Measurements from ENCODE around the gene TMEM131. TPM values are rescaled to one million over a fixed set of nuclear protein-coding genes. Genes with fewer than 3 reads are reported as not detected.

The TMEM131 gene
- total and polyA plus RNA-seq, 2 of the 8 experiments (the other 6 are each of a cell fraction or from before 2014, with no cell fraction given) = 9.7 to 22.9 TPM

GRCh38 chr2:97891611-97892010, 104.1 kb downstream of the TMEM131 start:
- Histone ChIP-seq H2BK120ac (replicated peaks; ENCODE audit: low read depth, low read length) (no peak overlapping the region), H3K4me3 (ENCODE audit: extremely low read depth in 1 of 4, insufficient read depth in 2 of 4, low read depth in 3 of 4, low read length in 4 of 4) (no peak overlapping the region), H3K36me3 (ENCODE audit: control insufficient read depth in 2 of 4, insufficient read depth in 4 of 4, low read length in 3 of 4) (peaks cover 0 to 4% (median under 1%) of the 10 kb centered on the region in 4 experiments; a peak in 5 of 8 replicates), H3K79me2 (ENCODE audit: control insufficient read depth in 1 of 2, insufficient read depth in 2 of 2, low read length in 2 of 2) (no peaks in the 10 kb centered on the region), H4K20me1 (replicated peaks in 1 of 2; ENCODE audit: control insufficient read depth in 1 of 2, insufficient read depth in 2 of 2, low read length in 2 of 2) (no peaks in the 10 kb centered on the region), H3K56ac (replicated peaks; ENCODE audit: insufficient read length, low read depth, low read length) (no peak overlapping the region), H3K4me2 (ENCODE audit: insufficient read depth in 1 of 2, low read depth in 2 of 2, low read length in 2 of 2) (no peak overlapping the region), H3K23me2 (ENCODE audit: low read depth, low read length) (no peaks in the 10 kb centered on the region), H3K9ac (replicated peaks in 1 of 4; ENCODE audit: extremely low read depth in 1 of 4, low read depth in 3 of 4, low read length in 3 of 4) (no peak overlapping the region), H3K4me1 (replicated peaks in 1 of 4; ENCODE audit: control insufficient read depth in 3 of 4, insufficient read depth in 4 of 4, low read length in 3 of 4) (peaks cover 0 to 3% (median 0%) of the 10 kb centered on the region in 4 experiments; a peak in 1 of 7 replicates), H3K27me3 (replicated peaks in 1 of 4; ENCODE audit: control insufficient read depth in 3 of 4, extremely low read depth in 1 of 4, insufficient read depth in 3 of 4, low read length in 3 of 4) (no peaks in the 10 kb centered on the region), H3K14ac (ENCODE audit: insufficient read length) (no peak overlapping the region), H3K27ac (ENCODE audit: low read depth, low read length) (no peak overlapping the region), H2BK12ac (ENCODE audit: low read depth, low read length) (no peak overlapping the region), H4K5ac (ENCODE audit: insufficient read length, low read depth, low read length) (no peak overlapping the region), H4K91ac (replicated peaks; ENCODE audit: insufficient read length, low read length) (no peak overlapping the region), H3K79me1 (ENCODE audit: low read depth, low read length) (no peaks in the 10 kb centered on the region), H2BK5ac (ENCODE audit: low read depth, low read length) (no peak overlapping the region), H3K4ac (replicated peaks; ENCODE audit: insufficient read length, low read depth, low read length) (no peak overlapping the region), H2AFZ (ENCODE audit: low read length) (no peak overlapping the region), H2BK20ac (ENCODE audit: low read length) (no peak overlapping the region), H3K23ac (ENCODE audit: insufficient read length) (no peak overlapping the region), H3K18ac (ENCODE audit: extremely low read depth, low read length) (no peak overlapping the region), H2AK5ac (ENCODE audit: low read depth, low read length) (no peak overlapping the region), H4K8ac (ENCODE audit: extremely low read depth, insufficient read depth, low read length) (no peak overlapping the region), H3K9me3 (ENCODE audit: insufficient read depth in 2 of 2, low read depth in 1 of 2, low read length in 1 of 2) (no peaks in the 10 kb centered on the region), H2BK15ac (ENCODE audit: low read length) (no peak overlapping the region)
- POLR2A ChIA-PET (ENCODE audit: partially characterized antibody) = no interaction called here
- CTCF ChIA-PET (ENCODE audit: partially characterized antibody) = no interaction called here
- no peak for DNase-seq (ENCODE audit: low read depth in 1 of 2, low spot score in 2 of 2)
- TF ChIP-seq CHD2 (IDR thresholded peaks at IDR 0.05; ENCODE audit: low read length) = no peak
- no peak for TF ChIP-seq CREB1 (IDR thresholded peaks at IDR 0.05)
- 0 out of 2 replicates have a peak, but pooled peaks have one; percentile 12 for TF ChIP-seq ATF3 (IDR thresholded peaks at IDR 0.05; ENCODE audit: insufficient read depth, low read depth, low read length)
- no peak for FAIRE-seq

Measured in H1 (cell line).